ENCODE results near the gene CUBN.

The CUBN gene

DNA sequence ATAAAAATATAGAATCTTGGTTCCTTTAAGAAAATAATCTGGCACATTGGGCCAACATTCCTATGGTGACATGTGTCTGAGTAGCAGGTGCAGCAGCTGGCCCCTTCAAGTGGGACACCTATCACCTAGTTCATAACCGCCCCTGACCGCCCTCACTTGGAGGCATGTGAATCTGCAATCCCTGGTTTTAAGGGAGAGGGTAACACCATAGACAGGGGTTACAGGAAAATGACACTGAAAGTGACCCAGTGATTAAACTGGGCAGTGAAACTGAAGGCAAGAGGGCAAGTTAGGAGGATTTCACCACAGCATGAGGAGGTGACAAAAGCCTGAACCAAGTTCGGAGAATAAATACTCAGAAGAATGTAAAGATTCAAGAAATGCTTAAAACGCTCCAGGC, 313.4 kb downstream of the CUBN start:
- Histone ChIP-seq H3K9me3 (ENCODE audit: control insufficient read depth, low read length) (no peaks in the 10 kb centered on the region), H3K4me3 (ENCODE audit: insufficient read depth, low read depth, low read length, poor library complexity, severe bottlenecking) (no peak overlapping the region), H3K4me1 (ENCODE audit: control insufficient read depth, insufficient read depth, low read length, poor library complexity, severe bottlenecking) (peaks cover 11% of the 10 kb centered on the region), H3K27me3 (replicated peaks; ENCODE audit: control insufficient read depth, insufficient read depth, low read length, poor library complexity, severe bottlenecking) (no peaks in the 10 kb centered on the region), H3K27ac (ENCODE audit: insufficient read depth, low read length, poor library complexity, severe bottlenecking) (no peak overlapping the region), H3K36me3 (ENCODE audit: control insufficient read depth, insufficient read depth, low read length) (no peaks in the 10 kb centered on the region)
- DNase-seq, result no peak

GRCh38 chr10:16814012-16814411, 315.6 kb downstream of the CUBN start:
- no peaks in the 10 kb centered on the region for H3K27me3 ChIP-seq (replicated peaks; ENCODE audit: control insufficient read depth, insufficient read depth, low read length, poor library complexity, severe bottlenecking)
- DNase-seq, result no peak

GRCh38 chr10:16812676-16813075, 316.9 kb downstream of the CUBN start:
- H3K9me3 ChIP-seq (ENCODE audit: control insufficient read depth, low read length), result no peaks in the 10 kb centered on the region
- no peak overlapping the region for H3K27ac ChIP-seq (ENCODE audit: insufficient read depth, low read length, poor library complexity, severe bottlenecking)
- H3K4me1 ChIP-seq (ENCODE audit: control insufficient read depth, insufficient read depth, low read length, poor library complexity, severe bottlenecking), result peaks cover 11% of the 10 kb centered on the region
- no peaks in the 10 kb centered on the region for H3K27me3 ChIP-seq (replicated peaks; ENCODE audit: control insufficient read depth, insufficient read depth, low read length, poor library complexity, severe bottlenecking)
- no peak for DNase-seq
- H3K4me3 ChIP-seq (ENCODE audit: insufficient read depth, low read depth, low read length, poor library complexity, severe bottlenecking), result no peak overlapping the region
- H3K36me3 ChIP-seq (ENCODE audit: control insufficient read depth, insufficient read depth, low read length), result no peaks in the 10 kb centered on the region

More at GRCh38 chr10:16814012-16814411, 315.6 kb downstream of the CUBN start:
- no peak overlapping the region for H3K4me3 ChIP-seq (ENCODE audit: insufficient read depth, low read depth, low read length, poor library complexity, severe bottlenecking)
- no peaks in the 10 kb centered on the region for H3K36me3 ChIP-seq (ENCODE audit: control insufficient read depth, insufficient read depth, low read length)
- H3K9me3 ChIP-seq (ENCODE audit: control insufficient read depth, low read length), result no peaks in the 10 kb centered on the region
- peaks cover 11% of the 10 kb centered on the region for H3K4me1 ChIP-seq (ENCODE audit: control insufficient read depth, insufficient read depth, low read length, poor library complexity, severe bottlenecking)
- H3K27ac ChIP-seq (ENCODE audit: insufficient read depth, low read length, poor library complexity, severe bottlenecking), result no peak overlapping the region

DNA sequence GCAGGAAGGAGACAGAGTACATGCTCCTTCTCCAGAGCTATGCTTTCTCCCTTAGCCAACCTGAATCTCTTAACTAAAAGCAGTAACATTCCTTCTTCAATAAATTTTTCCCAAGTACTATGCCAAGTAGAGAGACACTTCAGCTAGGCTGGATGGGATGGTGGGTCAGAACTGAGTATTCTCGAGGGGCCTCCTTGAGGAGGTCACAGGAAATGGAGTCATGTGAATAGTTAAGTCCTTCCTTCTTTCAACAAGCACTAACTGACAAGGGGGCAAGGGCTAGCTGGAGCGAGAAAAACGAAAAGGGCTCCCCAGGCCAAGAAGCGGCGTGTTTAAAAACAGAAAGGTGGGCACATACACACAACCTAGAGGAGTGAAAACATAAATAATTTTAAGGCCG, 317.8 kb downstream of the CUBN start:
- DNase-seq, result no peak
- no peaks in the 10 kb centered on the region for H3K9me3 ChIP-seq (ENCODE audit: control insufficient read depth, low read length)
- H3K4me1 ChIP-seq (ENCODE audit: control insufficient read depth, insufficient read depth, low read length, poor library complexity, severe bottlenecking), result peaks cover 9% of the 10 kb centered on the region
- no peaks in the 10 kb centered on the region for H3K27me3 ChIP-seq (replicated peaks; ENCODE audit: control insufficient read depth, insufficient read depth, low read length, poor library complexity, severe bottlenecking)
- H3K27ac ChIP-seq (ENCODE audit: insufficient read depth, low read length, poor library complexity, severe bottlenecking), result no peak overlapping the region
- H3K4me3 ChIP-seq (ENCODE audit: insufficient read depth, low read depth, low read length, poor library complexity, severe bottlenecking), result no peak overlapping the region
- no peaks in the 10 kb centered on the region for H3K36me3 ChIP-seq (ENCODE audit: control insufficient read depth, insufficient read depth, low read length)

DNA sequence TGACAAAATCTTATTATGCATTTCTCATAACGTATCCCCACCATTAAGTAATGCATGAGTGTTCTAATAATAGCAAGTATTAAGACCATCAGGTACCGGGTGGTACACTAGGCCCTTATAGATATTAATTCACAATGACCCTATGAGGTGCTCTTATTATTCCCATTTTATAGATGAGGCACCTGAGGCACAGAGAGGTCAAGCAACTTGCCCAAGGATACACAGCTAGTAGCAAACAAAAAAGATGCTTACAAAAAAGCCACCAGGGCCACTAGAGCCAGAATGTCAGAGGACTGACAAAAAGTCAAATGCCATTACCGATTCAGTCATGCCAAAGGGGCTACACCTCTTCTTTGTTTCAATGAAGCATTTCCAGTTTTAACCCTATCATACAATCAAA, 318.3 kb downstream of the CUBN start:
- Histone ChIP-seq H3K4me3 (ENCODE audit: insufficient read depth, low read depth, low read length, poor library complexity, severe bottlenecking) (no peak overlapping the region), H3K27ac (ENCODE audit: insufficient read depth, low read length, poor library complexity, severe bottlenecking) (no peak overlapping the region), H3K9me3 (ENCODE audit: control insufficient read depth, low read length) (no peaks in the 10 kb centered on the region), H3K36me3 (ENCODE audit: control insufficient read depth, insufficient read depth, low read length) (no peaks in the 10 kb centered on the region), H3K4me1 (ENCODE audit: control insufficient read depth, insufficient read depth, low read length, poor library complexity, severe bottlenecking) (peaks cover 4% of the 10 kb centered on the region), H3K27me3 (replicated peaks; ENCODE audit: control insufficient read depth, insufficient read depth, low read length, poor library complexity, severe bottlenecking) (no peaks in the 10 kb centered on the region)
- DNase-seq, result no peak

- H3K9me3 ChIP-seq (ENCODE audit: control insufficient read depth, low read length), result no peaks in the 10 kb centered on the region
- no peaks in the 10 kb centered on the region for H3K4me1 ChIP-seq (ENCODE audit: control insufficient read depth, insufficient read depth, low read length, poor library complexity, severe bottlenecking)
- no peak overlapping the region for H3K27ac ChIP-seq (ENCODE audit: insufficient read depth, low read length, poor library complexity, severe bottlenecking)
- peak in 2 of 3 donors; percentile 15 to 28 for DNase-seq
- H3K27me3 ChIP-seq (replicated peaks; ENCODE audit: control insufficient read depth, insufficient read depth, low read length, poor library complexity, severe bottlenecking), result no peaks in the 10 kb centered on the region
- H3K36me3 ChIP-seq (ENCODE audit: control insufficient read depth, insufficient read depth, low read length), result no peaks in the 10 kb centered on the region
- no peak overlapping the region for H3K4me3 ChIP-seq (ENCODE audit: insufficient read depth, low read depth, low read length, poor library complexity, severe bottlenecking)
These were observed 320.4 kb downstream of the CUBN start for GRCh38 chr10:16809074-16809718.

GRCh38 chr10:16804123-16804522, 325.5 kb downstream of the CUBN start:
- Histone ChIP-seq H3K4me1 (ENCODE audit: control insufficient read depth, insufficient read depth, low read length, poor library complexity, severe bottlenecking) (no peaks in the 10 kb centered on the region), H3K27me3 (replicated peaks; ENCODE audit: control insufficient read depth, insufficient read depth, low read length, poor library complexity, severe bottlenecking) (no peaks in the 10 kb centered on the region), H3K9me3 (ENCODE audit: control insufficient read depth, low read length) (no peaks in the 10 kb centered on the region), H3K36me3 (ENCODE audit: control insufficient read depth, insufficient read depth, low read length) (no peaks in the 10 kb centered on the region), H3K27ac (ENCODE audit: insufficient read depth, low read length, poor library complexity, severe bottlenecking) (no peak overlapping the region), H3K4me3 (ENCODE audit: insufficient read depth, low read depth, low read length, poor library complexity, severe bottlenecking) (no peak overlapping the region)
- no peak for DNase-seq

- Histone ChIP-seq H3K27me3 (replicated peaks; ENCODE audit: control insufficient read depth, insufficient read depth, low read length, poor library complexity, severe bottlenecking) (no peaks in the 10 kb centered on the region), H3K27ac (ENCODE audit: insufficient read depth, low read length, poor library complexity, severe bottlenecking) (no peak overlapping the region), H3K4me3 (ENCODE audit: insufficient read depth, low read depth, low read length, poor library complexity, severe bottlenecking) (no peak overlapping the region), H3K9me3 (ENCODE audit: control insufficient read depth, low read length) (no peaks in the 10 kb centered on the region), H3K4me1 (ENCODE audit: control insufficient read depth, insufficient read depth, low read length, poor library complexity, severe bottlenecking) (no peaks in the 10 kb centered on the region), H3K36me3 (ENCODE audit: control insufficient read depth, insufficient read depth, low read length) (no peaks in the 10 kb centered on the region)
- no peak for DNase-seq
These were observed 326.1 kb downstream of the CUBN start for GRCh38 chr10:16803464-16803863.

GRCh38 chr10:16799621-16800020, 330.0 kb downstream of the CUBN start:
- no peak for DNase-seq
- Histone ChIP-seq H3K27ac (ENCODE audit: insufficient read depth, low read length, poor library complexity, severe bottlenecking) (no peak overlapping the region), H3K27me3 (replicated peaks; ENCODE audit: control insufficient read depth, insufficient read depth, low read length, poor library complexity, severe bottlenecking) (no peaks in the 10 kb centered on the region), H3K9me3 (ENCODE audit: control insufficient read depth, low read length) (no peaks in the 10 kb centered on the region), H3K4me1 (ENCODE audit: control insufficient read depth, insufficient read depth, low read length, poor library complexity, severe bottlenecking) (no peaks in the 10 kb centered on the region), H3K4me3 (ENCODE audit: insufficient read depth, low read depth, low read length, poor library complexity, severe bottlenecking) (no peak overlapping the region), H3K36me3 (ENCODE audit: control insufficient read depth, insufficient read depth, low read length) (no peaks in the 10 kb centered on the region)

DNA sequence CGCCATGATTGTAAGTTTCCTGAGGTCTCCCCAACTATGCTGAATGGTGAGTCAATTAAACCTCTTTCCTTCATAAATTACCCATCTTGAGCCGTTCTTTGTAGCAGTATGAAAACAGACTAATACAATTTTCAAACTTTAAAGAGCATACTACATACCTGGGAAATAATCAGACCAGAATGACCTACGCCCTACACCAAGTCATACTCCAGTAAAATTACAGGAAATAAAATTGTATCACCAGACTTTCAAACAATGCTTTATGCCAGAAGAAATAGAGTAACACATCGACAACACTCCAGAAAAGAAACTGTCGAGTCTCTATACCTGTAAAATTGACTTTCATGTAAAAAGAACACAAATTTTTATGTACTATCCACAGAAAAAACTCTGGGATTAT, 331.0 kb downstream of the CUBN start:
- no peak overlapping the region for H3K27ac ChIP-seq (ENCODE audit: insufficient read depth, low read length, poor library complexity, severe bottlenecking)
- no peaks in the 10 kb centered on the region for H3K27me3 ChIP-seq (replicated peaks; ENCODE audit: control insufficient read depth, insufficient read depth, low read length, poor library complexity, severe bottlenecking)
- H3K9me3 ChIP-seq (ENCODE audit: control insufficient read depth, low read length), result no peaks in the 10 kb centered on the region
- H3K36me3 ChIP-seq (ENCODE audit: control insufficient read depth, insufficient read depth, low read length), result no peaks in the 10 kb centered on the region
- H3K4me1 ChIP-seq (ENCODE audit: control insufficient read depth, insufficient read depth, low read length, poor library complexity, severe bottlenecking), result no peaks in the 10 kb centered on the region
- DNase-seq, result no peak
- no peak overlapping the region for H3K4me3 ChIP-seq (ENCODE audit: insufficient read depth, low read depth, low read length, poor library complexity, severe bottlenecking)

Data from effector memory CD4-positive, alpha-beta T cell (primary cell).